OCI-LY7 (cell line): ENCODE measurements around the gene SVOPL.

Experiments used
- CTCF ChIP-seq: fragments of 200-600 bp; sonication (generic); conservative IDR thresholded peaks from 2 replicates; pipeline ENCODE4 v1.5.1; 2014; ENCODE audit warnings: mild to moderate bottlenecking, antibody characterized with exemption, low read length, moderate library complexity, mixed read lengths
- EZH2phosphoT487 ChIP-seq: fragments of 200-600 bp; sonication (generic); IDR thresholded peaks from 2 replicates; pipeline ENCODE4 v1.6.1; 2018; ENCODE audit warnings: low read depth, borderline replicate concordance, mild to moderate bottlenecking, mixed run types, antibody characterized with exemption, low read length, moderate library complexity, mixed read lengths

GRCh38 chr7:138546064-138546619 is 155.0 kb downstream of the SVOPL start:
- TF ChIP-seq CTCF (no peak), EZH2phosphoT487 (no peak)
